Measurements from ENCODE around the gene CAMK2A.

Gene CAMK2A

GRCh38 chr5:150263801-150264621 lies 25.6 kb downstream of the CAMK2A start:
- POLR2A ChIA-PET, result no interaction called here

GRCh38 chr5:150263375-150263775 lies 26.2 kb downstream of the CAMK2A start:
- POLR2A ChIA-PET, result no interaction called here
- Histone ChIP-seq H3K4me1 (ENCODE audit: control insufficient read depth, insufficient read depth, low read length) (no peaks in the 10 kb centered on the region), H3K4me3 (ENCODE audit: low read depth, low read length) (no peak overlapping the region), H3K27ac (ENCODE audit: extremely low read depth, low read depth, low read length) (no peak overlapping the region), H3K36me3 (ENCODE audit: control insufficient read depth in 2 of 2, insufficient read depth in 1 of 2, low read length in 2 of 2) (no peaks in the 10 kb centered on the region), H3K9me3 (ENCODE audit: control insufficient read depth, insufficient read depth, low read depth, low read length) (no peaks in the 10 kb centered on the region)
- CTCF ChIA-PET, result interaction anchor here (1.5 kb wide), 1 partner anchor 173 kb away, joined by 3 read pairs; no protein-coding TSS in a partner anchor
- TF ChIP-seq ZNF2 (tag by site-specific recombination; IDR thresholded peaks at IDR 0.05) (peak; percentile 60; the same call in 1 of the 2 replicates), ZNF639 (tag by site-specific recombination; IDR thresholded peaks at IDR 0.05) (no peak), ZNF433 (tag by site-specific recombination; IDR thresholded peaks at IDR 0.05; ENCODE audit: low read depth) (no peak), ZNF148 (tag by site-specific recombination; IDR thresholded peaks at IDR 0.05; ENCODE audit: borderline replicate concordance) (peak; percentile 92), ZNF24 (tag by site-specific recombination; IDR thresholded peaks at IDR 0.05) (no peak), GLI4 (tag by site-specific recombination; IDR thresholded peaks at IDR 0.05) (peak; percentile 77), ZNF140 (tag by site-specific recombination; IDR thresholded peaks at IDR 0.05) (no peak), ZNF274 (IDR thresholded peaks at IDR 0.05; ENCODE audit: low read length) (no peak), ZNF274 (tag by site-specific recombination; IDR thresholded peaks at IDR 0.05; ENCODE audit: borderline replicate concordance) (peak; percentile 32; the same call in 1 of the 2 replicates), ZNF169 (tag by site-specific recombination; IDR thresholded peaks at IDR 0.05) (no peak), YY2 (tag by site-specific recombination; IDR thresholded peaks at IDR 0.05) (peak; percentile 25; the same call in 1 of the 2 replicates)

More at GRCh38 chr5:150263801-150264621, 25.6 kb downstream of the CAMK2A start:
- Histone ChIP-seq H3K4me1 (ENCODE audit: control insufficient read depth, insufficient read depth, low read length) (no peaks in the 10 kb centered on the region), H3K27ac (ENCODE audit: extremely low read depth, low read depth, low read length) (no peak overlapping the region), H3K36me3 (ENCODE audit: control insufficient read depth in 2 of 2, insufficient read depth in 1 of 2, low read length in 2 of 2) (no peaks in the 10 kb centered on the region), H3K4me3 (ENCODE audit: low read depth, low read length) (no peak overlapping the region), H3K9me3 (ENCODE audit: control insufficient read depth, insufficient read depth, low read depth, low read length) (no peaks in the 10 kb centered on the region)
- TF ChIP-seq ZNF791 (tag by site-specific recombination; IDR thresholded peaks at IDR 0.05) (no peak), ZNF521 (tag by site-specific recombination; IDR thresholded peaks at IDR 0.05) (no peak), ZNF610 (tag by site-specific recombination; IDR thresholded peaks at IDR 0.05; ENCODE audit: borderline replicate concordance) (no peak), KLF10 (tag by site-specific recombination; IDR thresholded peaks at IDR 0.05) (no peak), ZNF114 (tag by site-specific recombination; IDR thresholded peaks at IDR 0.05) (no peak), BCL11B (tag by site-specific recombination; IDR thresholded peaks at IDR 0.05; ENCODE audit: low read depth) (no peak), SCRT2 (tag by site-specific recombination; IDR thresholded peaks at IDR 0.05) (no peak), PRDM10 (tag by site-specific recombination; IDR thresholded peaks at IDR 0.05) (peak; percentile 38; the same call in 1 of the 2 replicates), ZNF600 (tag by site-specific recombination; IDR thresholded peaks at IDR 0.05) (peak; percentile 48), ZNF585B (tag by site-specific recombination; IDR thresholded peaks at IDR 0.05) (no peak), ZNF280C (tag by site-specific recombination; IDR thresholded peaks at IDR 0.05) (no peak), ZNF843 (tag by site-specific recombination; IDR thresholded peaks at IDR 0.05) (no peak), ZBTB7A (tag by site-specific recombination; IDR thresholded peaks at IDR 0.05; ENCODE audit: low read depth) (no peak), GLIS1 (tag by site-specific recombination; IDR thresholded peaks at IDR 0.05) (no peak), ZNF394 (tag by site-specific recombination; IDR thresholded peaks at IDR 0.05; ENCODE audit: borderline replicate concordance) (no peak)
- CTCF ChIA-PET, result interaction anchor here (0.6 kb wide), 1 partner anchor 273 kb away, joined by 3 read pairs; no protein-coding TSS in a partner anchor

All from HEK293 (cell line).